Omental fat pad (tissue), 4 donors: ENCODE results near the gene GLB1L2. TPM values are rescaled to one million over a fixed set of nuclear protein-coding genes. Genes with fewer than 3 reads are reported as not detected.

ENCODE experiments used
- ATAC-seq: fragments of 150-250 bp; one replicate; pipeline ENCODE4 v1.9.1; 2016; ENCODE audit warnings: mild to moderate bottlenecking, moderate library complexity; ENCODE audit not compliant: low FRiP score
- DNase-seq: peaks from one replicate; pipeline ENCODE4 v3.0.0-alpha.2; 2019; ENCODE audit warnings: low spot score
- total RNA-seq, 4 donors: library from RNA; depleted of rRNA; stranded (reverse); fragments of >200 nt; gene quantifications; one replicate each; pipeline ENCODE4 v1.1.0, GENCODE V29; 2016
- TF ChIP-seq, protein P1 (sequence below), 3 donors: fragments of 450-650 bp; IDR thresholded peaks; one replicate each; pipeline ENCODE4 v1.5.1; 2016 to 2017; ENCODE audit warnings: antibody characterized with exemption in 3 of 3, mild to moderate bottlenecking in 3 of 3, moderate library complexity in 2 of 3

Gene GLB1L2
- total RNA-seq, 4 donors from 2014 or later, result 1.8 to 5.5 (median 2.4) TPM

DNA sequence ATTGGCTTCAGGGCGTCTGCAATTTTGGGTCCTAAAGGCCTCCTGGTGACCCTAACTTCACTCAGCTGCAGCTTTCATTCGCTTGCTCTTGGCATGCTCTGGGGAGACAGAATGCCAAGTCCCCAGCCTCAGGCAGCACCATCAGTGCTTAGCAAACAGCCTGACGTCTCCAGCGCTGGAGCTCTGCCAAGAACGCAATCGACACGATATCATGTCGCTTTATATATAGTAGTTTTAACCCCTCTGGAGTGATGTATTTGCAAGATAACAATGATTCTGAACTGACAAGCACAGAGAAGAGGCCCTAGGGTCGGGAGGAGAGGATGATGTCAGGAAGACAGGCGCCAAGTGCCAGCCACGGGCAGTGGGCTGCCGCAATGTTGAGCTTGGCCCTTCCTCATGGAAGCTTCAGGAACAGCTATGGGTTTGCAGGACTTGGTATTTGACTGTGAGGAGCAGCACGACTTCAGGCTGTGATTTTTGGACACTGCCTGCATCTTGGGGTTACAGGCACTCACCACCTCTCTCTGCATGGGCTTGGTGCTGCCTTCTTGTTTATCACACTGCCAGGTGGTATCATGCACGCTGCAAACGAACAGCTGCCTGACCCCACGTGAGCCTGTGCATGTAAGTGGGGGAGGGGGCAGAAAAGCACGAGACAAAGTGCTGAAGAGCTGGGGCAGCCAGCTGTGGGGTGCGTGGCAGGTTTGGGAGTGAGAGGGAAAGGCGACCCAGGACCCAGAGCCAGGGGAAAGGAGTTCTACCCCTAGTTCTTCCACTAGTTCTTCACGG lies 54.2 kb downstream of the GLB1L2 start:
- TF ChIP-seq, protein P1, sequence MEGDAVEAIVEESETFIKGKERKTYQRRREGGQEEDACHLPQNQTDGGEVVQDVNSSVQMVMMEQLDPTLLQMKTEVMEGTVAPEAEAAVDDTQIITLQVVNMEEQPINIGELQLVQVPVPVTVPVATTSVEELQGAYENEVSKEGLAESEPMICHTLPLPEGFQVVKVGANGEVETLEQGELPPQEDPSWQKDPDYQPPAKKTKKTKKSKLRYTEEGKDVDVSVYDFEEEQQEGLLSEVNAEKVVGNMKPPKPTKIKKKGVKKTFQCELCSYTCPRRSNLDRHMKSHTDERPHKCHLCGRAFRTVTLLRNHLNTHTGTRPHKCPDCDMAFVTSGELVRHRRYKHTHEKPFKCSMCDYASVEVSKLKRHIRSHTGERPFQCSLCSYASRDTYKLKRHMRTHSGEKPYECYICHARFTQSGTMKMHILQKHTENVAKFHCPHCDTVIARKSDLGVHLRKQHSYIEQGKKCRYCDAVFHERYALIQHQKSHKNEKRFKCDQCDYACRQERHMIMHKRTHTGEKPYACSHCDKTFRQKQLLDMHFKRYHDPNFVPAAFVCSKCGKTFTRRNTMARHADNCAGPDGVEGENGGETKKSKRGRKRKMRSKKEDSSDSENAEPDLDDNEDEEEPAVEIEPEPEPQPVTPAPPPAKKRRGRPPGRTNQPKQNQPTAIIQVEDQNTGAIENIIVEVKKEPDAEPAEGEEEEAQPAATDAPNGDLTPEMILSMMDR (IDR thresholded peaks at IDR 0.05), result no peak
- DNase-seq (no peak), ATAC-seq (no peak)

GRCh38 chr11:134386945-134387344 lies 55.2 kb downstream of the GLB1L2 start:
- ATAC-seq (no peak), DNase-seq (no peak)
- TF ChIP-seq, protein P1 (IDR thresholded peaks at IDR 0.05), result no peak

DNA sequence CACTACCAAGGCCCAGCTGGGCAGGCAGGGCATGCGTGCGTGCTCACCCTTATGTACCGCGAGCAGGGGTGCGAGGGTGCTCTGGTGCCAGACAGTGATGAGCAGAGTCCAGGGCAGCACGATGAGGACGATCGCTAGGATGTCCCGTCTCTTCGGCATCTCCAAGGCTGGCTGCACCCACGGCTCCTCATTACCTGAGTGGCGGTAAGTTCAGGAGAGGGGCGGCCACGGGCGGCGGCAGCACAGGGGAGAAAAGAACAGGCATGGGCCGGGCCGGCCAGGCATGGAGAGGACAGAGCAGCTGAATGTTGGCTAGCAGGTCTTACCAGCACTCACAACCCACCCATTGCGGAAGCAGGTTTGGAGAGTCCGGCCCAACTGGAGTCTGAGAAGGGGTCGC lies 55.7 kb downstream of the GLB1L2 start:
- ATAC-seq (no peak), DNase-seq (no peak)
- TF ChIP-seq, protein P1 (IDR thresholded peaks at IDR 0.05), result no peak

DNA sequence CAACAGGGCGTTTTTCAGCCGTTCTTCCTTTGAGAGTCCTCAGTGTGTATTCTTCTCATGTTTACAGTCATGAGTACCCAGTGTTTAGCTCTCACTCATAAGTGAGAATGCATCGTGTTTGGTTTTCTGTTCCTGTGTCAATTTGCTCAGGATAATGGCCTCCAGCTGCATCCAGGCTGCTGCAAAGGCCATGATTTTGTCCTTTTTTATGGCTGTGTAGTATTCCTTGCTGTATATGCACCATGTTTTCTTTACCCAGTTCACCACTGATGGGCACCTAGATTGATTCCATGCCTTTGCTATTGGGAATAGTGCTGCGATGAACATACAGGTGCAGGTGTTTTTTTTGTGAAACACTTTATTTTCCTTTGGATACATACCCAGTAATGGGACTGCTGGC lies 56.8 kb downstream of the GLB1L2 start:
- ATAC-seq, result no peak
- DNase-seq, result no peak
- TF ChIP-seq, protein P1 (IDR thresholded peaks at IDR 0.05), result no peak

DNA sequence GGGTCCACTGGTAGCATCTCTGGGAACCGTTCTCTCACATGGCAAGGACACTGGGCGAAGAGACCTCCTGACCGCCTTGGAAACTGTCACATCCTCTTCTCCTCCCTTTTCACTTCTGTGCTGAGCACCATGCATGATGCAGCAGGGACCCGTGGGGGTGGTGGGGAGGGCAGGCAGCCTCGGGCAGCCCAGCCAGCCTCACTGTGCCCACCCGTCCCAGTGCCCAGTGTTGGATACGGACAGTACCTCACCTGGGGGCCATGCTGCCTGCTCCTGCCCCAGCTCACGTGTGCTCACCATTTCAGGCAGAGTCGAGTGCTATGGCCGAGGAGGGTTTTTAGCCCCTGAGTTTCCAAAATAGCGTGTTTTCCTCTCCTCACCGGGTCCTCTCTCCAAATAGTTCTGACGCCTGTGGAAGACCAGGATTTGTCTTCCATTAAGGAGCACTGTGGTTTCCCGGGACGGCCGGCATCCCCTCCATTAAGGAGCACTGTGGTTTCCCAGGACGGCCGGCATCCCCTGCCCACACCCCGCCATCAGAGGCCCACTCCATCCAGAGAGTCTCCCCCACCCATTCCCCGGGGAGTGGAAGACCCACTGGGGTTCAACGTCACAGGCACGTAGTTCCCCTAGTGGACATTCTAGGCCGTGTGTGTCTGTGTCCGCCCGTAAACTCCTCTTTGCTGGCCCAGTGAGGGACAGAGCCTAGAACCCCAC lies 57.8 kb downstream of the GLB1L2 start:
- ATAC-seq (peak; percentile 20), DNase-seq (no peak)
- TF ChIP-seq, protein P1 (IDR thresholded peaks at IDR 0.05), result no peak

DNA sequence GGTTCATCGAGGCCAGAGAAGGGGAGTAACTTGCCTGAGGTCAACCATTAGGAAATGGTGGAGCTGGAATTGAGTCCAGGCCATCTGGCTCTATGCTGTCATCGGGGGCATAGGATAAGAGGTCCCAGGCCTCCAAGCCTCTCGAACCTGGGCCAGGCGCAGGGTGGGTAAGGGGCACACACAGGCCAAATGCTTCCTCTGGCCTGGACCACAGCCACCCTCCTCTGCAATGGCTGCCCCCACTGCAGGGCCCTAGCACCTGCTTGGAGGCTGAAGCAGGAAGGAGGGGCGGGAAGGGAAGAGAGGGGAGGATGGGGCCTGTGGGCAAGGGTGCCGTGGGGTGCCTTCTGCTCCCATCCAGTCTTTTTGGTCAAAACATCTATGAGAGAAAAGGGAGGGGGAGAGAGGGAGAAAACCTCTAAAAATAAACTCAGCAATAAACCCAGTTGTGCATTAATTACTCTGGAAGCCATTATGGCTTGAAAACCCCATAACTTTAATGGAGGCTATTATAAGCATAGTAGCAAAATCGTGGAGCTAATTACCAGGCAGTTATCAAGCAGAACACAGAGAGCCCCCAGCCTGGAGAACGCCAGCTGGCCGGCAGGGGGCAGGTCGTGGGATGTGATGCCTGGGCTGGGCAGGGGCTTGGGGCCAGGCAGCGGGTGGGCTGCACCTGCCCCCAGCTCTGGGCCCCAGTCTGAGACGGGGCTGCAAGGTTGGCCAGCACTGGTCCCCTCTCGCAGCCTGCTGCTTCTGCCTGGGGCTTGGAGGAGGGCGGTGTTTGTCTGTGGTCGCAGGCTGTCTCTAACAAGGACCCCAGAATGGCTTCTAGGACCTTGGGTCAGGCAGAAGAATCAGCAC lies 59.1 kb downstream of the GLB1L2 start:
- no peak for ATAC-seq
- DNase-seq, result no peak
- TF ChIP-seq, protein P1 (IDR thresholded peaks at IDR 0.05), result no peak
